ENCODE results near the gene PSMG2. TPM values are rescaled to one million over a fixed set of nuclear protein-coding genes. Genes with fewer than 3 reads are reported as not detected.

The PSMG2 gene
- total RNA-seq, 2 donors from 2014 or later, result 43.8 to 45.9 TPM

DNA sequence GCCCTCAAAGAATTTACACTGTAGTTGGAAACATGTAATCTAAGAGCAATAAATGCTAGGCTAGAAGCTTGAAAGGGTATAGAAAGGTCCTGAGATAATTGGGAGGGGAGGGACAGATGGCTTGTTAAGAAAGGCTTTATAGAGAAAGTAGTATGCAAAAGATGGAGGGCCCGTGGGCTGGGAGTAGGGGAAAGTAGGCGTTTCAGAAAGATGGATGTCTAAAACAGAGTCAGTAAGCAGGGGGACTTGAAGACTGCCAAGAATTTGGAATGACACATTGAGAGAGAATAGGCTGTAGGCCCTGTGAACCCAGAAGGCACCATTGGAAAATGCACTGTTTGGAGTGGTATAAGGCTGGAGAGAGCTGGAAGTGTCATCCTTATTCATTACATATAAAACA, 822 bp downstream of the PSMG2 start:
- intact Hi-C loops (cut with DNase I), result no loop called here
- ATAC-seq (no peak), DNase-seq (no peak)

DNA sequence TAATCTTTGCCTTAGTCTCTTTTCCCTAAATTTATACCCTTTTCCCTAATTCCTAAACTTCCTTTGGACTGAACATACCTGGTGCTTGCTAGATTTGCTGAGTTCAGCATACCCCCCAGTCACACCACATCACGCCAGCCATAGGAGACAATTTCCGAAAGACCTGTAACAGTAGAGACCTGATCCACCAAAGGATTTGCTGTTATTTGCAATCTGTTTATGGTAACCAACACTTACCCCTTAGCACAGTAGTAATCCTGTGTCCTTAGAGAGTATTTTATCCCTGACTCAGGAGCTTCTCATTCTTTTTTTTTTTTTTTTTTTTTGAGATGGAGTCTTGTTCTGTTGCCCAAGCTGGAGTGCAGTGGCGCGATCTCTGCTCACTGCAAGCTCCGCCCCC, 8.6 kb downstream of the PSMG2 start:
- ATAC-seq, result peak in 1 of 2 donors; percentile 41

DNA sequence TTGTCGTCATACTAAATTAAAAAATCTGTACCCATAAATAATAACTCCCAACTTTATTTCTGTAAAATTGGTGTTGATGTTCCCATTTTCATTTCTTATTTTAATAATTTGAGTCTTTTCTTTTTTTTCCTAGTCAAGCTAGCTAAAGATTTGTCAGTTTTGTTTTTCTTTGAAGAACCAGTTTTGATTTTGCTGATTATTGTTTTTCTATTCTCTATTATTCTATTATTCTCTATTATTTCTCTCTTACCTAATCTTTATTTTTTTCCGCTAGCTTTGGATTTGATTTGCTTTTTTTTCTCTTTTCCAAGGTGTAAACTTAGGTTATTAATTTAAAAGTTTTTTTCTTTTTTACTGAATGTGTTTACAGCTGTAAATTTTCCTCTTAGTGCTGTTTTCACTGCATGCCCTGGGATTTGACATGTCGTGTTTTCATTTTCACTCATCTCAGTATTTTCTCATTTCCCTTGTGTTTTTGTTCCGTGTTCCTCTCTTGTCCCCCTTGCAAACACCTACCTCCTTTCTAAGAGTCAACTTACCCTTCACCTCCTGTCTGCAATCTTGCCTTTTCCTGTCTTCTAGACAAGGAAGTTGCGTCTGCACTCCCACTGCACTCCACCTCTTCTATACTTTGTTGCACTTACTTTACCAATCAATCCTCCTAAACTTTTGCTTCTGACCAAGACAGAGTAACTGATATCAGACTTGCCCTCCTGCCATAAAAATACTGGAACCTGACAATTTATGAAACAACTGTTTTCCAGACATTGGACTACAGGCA, 18.8 kb downstream of the PSMG2 start:
- DNase-seq (no peak), ATAC-seq (no peak)
- intact Hi-C loops (cut with DNase I), result no loop called here

More for the DNA sequence above, 8.6 kb downstream of the PSMG2 start:
- DNase-seq, result no peak
- intact Hi-C loops (cut with DNase I), result no loop called here

DNA sequence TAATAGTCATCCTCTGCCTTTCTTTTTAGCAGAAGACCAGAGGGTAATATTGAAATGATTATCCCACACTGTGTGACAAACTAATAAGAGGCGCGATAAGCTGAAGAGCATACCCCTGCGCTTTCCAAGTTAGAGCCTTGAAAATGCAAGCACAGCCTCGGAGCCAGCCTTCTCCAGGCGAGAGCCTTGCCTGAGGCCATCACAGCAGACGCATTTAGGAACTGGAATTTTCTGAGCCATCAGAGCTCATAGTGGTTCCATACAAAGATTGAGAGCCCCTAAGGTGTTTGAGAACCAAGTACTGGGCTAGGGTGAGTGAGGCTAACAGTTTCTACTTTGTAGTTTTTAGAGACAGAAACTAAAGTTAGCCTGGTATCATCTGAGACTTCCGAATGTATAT, 19.9 kb downstream of the PSMG2 start:
- DNase-seq, result no peak
- no peak for ATAC-seq
- intact Hi-C loops (cut with DNase I), result no loop called here

DNA sequence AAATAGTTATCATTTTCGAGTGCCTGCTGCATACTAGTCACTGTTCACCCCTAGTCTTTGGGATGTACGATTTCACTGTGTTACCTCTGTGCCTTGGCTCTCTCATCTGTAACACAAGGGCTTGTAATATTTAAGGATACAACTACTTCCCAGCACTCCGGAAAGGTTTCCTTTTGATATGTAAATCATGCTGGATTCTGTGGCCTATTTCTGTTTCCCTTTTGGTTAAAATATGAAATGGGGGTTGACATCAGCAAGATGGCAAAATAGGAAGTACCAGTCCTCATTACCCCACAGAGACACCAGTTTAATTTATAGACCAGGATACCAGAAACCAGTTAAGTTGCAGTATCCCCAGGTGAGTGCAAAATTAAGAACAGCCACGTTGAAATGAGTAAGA, 23.5 kb downstream of the PSMG2 start:
- intact Hi-C loops (cut with DNase I), result loop anchor here in 1 of 2 donors (2.0 kb wide), 1 partner anchor 208 kb away; no protein-coding TSS in a partner anchor
- DNase-seq, result no peak
- ATAC-seq, result no peak

DNA sequence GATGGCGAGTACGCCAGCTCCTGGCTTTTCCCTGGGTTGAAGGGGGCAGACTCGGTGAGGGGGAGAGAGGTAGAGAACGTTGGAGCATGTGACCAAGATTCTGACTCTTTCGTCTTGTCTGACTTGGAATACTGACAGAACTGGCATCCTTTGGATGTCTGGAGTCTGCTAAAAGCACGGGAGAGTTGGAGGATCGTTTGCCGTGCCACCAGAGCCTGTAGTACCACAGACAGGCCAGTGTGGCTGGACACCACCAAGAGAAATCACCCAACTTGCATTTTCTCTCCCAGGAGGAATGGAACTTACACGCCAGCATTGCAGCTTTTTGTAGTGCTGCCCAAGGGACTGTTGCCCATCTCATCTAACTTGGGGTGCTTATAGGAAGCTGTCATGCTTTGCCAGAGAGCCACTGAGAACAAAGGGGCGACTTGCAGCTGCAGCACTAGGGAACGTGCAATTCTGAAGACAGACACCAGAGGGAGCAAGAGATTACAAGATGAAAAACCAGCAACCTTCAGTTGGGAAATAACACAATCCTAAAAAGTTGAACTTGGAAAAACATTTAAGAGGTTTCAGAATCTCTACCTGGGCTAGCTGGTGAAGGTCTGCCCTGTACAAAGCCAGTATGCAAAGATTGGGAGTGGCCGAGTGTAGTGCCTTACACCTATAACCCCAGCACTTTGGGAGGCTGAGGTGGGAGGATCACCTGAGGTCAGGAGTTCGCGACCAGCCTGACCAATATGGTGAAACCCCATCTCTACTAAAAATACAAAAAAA, 24.1 kb downstream of the PSMG2 start:
- DNase-seq (no peak), ATAC-seq (peak; percentile 50 to 57)
- intact Hi-C loops (cut with DNase I), result loop anchor here (1.0 to 2.0 kb wide), 2 partner anchors 207 to 208 kb away; no protein-coding TSS in a partner anchor

DNA sequence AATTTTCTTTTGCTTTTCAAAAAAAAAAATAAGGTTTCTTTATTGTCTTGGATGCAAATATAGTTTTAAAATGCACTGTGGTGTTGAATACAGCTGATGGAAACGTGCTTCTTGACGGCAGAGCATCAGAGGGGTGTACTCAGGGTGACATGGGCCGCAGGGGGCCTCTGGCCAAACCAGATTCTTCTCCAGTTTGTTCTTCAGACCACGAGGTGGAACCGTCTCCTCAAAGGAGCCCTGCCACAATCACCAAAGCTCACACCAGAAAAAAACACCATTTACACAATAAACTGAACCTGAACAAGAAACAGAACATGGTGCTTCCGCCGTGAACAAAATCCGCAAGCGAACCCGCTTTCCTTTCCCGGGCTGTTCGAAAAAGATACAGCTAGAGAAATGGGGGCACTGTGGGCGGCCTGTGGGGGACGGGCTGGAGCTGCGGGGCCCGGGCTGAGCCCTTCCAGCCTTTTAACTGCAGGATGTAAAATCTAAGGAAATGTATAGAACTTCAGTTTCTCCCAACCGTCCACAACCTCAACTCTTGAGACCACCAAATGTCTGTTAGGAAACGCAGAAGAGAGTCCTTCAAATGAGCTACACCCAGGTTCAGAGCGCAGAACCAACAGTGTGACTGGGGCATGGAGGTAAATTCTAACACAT, 34.5 kb downstream of the PSMG2 start:
- no peak for ATAC-seq
- no peak for DNase-seq
- intact Hi-C loops (cut with DNase I), result no loop called here

DNA sequence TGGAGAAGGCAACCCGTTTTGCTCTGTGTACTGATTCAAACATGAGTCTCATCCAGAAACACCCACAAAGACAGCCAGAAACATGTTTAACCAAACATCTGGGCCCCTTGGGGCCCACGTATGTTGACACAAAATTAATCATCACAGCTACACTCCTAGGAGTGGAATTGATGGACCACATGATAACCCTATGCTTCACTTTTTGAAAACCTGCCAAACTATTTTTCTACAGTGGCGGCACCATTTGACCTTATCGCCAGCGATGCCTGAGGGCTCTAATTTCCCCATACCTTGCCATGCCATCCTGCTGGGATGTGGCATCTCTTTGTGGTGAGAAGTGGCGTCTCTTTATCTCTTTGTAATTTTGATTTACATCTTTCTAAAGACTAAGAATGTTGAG, 38.5 kb downstream of the PSMG2 start:
- DNase-seq, result no peak
- no peak for ATAC-seq
- intact Hi-C loops (cut with DNase I), result loop anchor here in 1 of 2 donors (5.0 kb wide), 1 partner anchor 191 kb away; no protein-coding TSS in a partner anchor

DNA sequence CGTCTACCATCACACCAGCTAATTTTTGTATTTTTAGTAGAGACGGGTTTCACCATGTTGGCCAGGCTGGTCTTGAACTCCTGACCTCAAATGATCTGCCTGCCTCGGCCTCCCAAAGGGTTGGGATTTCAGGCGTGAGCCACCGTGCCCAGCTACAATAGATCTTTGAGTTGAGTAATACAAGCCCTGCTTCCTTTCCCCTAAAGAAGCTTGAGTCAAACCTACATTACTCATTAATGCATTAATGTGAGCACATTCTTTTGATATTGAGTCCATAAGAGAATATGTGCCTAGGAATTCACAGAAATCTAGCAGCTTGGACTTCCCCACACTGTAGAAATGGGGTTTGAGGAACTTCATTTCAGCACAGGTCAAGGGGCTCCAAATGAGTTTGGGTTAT, 39.6 kb downstream of the PSMG2 start:
- intact Hi-C loops (cut with DNase I), result loop anchor here in 1 of 2 donors (5.0 kb wide), 1 partner anchor 190 kb away; no protein-coding TSS in a partner anchor
- DNase-seq (no peak), ATAC-seq (no peak)

DNA sequence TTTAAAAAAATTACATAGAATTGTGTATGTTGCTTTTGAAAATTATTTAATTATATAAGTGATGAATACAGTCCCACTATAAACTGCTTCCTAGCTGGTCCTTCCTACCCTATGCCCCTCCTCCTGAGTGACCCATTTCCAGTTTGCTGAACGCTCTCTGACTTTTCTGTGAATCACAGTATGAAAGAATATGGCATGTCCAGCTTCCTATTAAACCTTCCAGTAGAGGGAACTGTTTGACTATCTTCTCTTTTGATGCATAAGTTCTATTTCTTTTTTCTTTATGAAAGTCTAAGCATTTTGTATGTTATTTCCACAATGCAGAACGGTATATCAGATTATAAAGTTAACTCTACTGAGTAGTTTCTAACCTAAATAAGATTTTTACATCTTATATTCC, 41.3 kb downstream of the PSMG2 start:
- peak; percentile 71 to 81 for ATAC-seq
- intact Hi-C loops (cut with DNase I), result loop anchor here in 1 of 2 donors (5.0 kb wide), 1 partner anchor 188 kb away; no protein-coding TSS in a partner anchor
- no peak for DNase-seq

DNA sequence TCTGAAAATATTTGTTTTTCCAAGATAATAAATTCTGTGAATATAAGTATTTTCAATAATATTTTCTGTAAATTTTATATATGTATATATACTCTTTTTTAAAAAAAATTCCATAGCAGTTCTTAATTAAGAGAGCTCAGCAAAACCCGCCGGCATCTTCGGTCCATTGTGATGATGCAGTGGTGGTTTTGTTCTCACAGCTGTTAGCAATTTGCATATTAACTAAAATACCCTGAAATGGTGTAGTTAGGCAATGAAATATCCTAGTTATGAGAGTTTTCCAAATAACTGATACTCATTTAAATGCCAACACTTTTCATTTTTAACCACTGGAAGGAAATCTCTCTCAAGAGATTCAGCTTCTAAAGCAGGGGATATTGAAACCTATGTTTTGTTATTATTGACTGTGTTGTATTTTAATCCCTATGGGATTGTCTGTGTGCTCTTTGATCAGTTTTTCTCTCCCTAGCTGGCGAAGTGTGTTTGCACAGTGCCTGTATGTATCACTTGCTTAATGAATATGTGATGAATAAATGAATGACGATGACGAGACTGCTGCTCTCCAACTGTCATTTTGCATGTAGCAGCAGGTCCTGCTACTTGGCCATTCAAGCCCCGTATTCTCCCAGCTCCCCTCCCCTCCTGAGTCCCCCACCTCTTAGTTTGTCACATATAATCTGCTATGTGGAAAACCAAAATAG, 42.4 kb downstream of the PSMG2 start:
- DNase-seq (no peak), ATAC-seq (no peak)
- intact Hi-C loops (cut with DNase I), result no loop called here

DNA sequence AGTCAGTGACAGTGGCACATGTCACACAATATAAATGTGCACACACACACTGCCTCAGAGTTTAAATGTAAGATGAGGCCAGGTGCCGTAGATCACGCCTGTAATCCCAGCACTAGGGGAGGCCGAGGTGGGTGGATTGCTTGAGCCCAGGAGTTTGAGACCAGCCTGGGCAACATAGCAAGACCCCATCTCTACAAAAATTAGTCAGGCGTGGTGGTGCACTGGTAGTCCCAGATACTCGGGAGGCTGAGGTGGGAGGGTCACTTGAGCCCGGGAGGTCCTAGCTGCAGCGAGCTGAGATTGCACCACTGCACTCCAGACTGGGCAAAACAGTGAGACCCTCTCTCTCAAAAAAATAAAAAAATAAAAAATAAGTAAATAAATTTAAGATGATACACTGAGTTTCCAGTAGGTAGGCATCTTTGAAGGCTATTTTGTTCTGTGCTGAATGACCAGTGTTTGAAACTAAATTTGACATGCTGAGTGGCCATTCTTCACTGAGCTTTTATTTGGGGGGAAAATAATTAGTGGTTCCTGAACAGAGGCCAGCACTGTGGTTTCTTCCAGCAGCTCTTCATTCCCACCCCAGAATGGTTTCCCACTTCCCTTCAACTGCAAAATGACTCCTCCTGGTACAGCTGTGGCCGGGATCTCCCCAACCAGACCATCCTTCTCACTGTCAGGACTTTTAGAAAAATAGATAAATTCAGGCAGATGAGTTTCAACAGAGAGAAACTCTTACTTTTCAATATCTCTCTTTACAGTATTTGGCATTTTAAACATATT, 44.9 kb downstream of the PSMG2 start:
- ATAC-seq (no peak), DNase-seq (no peak)
- intact Hi-C loops (cut with DNase I), result no loop called here

DNA sequence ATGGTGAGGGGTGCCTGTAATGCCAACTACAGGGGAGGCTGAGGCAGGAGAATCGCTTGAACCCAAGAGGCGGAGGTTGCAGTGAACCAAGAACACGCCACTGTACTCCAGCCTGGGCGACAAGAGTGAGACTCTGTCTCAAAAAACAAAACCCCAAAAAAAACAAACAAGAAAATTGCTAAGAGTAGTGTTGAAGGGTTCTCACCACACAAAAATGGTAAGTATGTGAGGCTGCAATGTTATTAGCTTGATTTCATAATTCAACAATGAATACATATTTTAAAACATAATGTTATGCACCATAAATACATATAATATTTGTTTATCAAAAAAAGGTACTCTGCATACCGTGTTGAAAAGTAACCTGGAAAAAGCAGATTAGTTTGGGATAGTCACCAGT, 45.8 kb downstream of the PSMG2 start:
- intact Hi-C loops (cut with DNase I), result no loop called here
- DNase-seq (no peak), ATAC-seq (no peak)

DNA sequence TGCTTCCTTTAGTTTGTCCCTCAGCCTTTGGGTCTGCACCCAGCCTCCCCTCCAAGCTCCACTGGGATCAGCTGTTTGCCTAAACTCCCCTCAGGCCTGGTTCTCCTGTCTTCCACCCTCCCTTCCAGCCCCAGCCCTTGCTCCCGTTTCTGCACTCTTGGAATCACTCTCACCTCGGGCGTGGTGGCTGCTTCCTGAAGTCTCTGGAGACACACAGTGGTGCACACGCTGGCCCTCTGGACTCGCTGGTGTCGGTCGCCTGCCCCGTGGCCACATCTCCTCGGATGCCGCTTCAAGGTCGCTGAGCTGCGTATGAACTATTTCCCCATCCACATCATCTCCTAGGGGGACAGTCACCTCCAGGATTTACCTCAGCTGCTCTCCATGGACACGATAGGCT, 46.3 kb downstream of the PSMG2 start:
- DNase-seq, result no peak
- intact Hi-C loops (cut with DNase I), result no loop called here
- no peak for ATAC-seq

DNA sequence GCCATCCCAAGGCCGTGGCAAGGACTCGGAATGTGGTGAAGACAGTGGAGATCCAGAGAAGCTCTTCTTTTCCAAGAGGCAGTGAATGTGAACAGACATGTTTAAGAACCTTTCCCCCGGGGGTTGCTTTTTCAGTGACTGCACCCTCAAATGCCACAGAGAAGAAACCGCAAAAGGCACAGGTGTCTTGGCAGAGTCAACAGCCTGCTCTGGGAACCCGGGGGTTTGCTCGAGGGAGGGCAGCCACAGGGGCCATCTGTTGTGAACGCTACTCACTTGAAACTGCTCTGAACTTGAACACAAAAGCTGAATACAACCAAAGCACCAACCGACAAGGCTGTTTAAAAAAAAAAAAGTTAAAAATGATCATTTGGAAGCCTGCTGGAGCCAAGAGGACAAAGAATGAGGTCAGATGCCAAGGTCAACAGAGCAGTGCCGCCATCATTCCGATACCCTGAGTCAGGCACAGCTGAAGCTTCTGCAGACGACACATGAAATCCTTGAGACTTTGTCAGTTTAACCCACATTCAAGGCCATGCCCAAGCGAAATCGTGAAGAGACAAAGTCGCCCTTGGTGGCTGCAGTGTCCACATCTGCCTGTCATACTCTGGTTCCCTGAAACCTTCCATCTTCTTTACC, 47.4 kb downstream of the PSMG2 start:
- DNase-seq (no peak), ATAC-seq (no peak)
- intact Hi-C loops (cut with DNase I), result no loop called here

DNA sequence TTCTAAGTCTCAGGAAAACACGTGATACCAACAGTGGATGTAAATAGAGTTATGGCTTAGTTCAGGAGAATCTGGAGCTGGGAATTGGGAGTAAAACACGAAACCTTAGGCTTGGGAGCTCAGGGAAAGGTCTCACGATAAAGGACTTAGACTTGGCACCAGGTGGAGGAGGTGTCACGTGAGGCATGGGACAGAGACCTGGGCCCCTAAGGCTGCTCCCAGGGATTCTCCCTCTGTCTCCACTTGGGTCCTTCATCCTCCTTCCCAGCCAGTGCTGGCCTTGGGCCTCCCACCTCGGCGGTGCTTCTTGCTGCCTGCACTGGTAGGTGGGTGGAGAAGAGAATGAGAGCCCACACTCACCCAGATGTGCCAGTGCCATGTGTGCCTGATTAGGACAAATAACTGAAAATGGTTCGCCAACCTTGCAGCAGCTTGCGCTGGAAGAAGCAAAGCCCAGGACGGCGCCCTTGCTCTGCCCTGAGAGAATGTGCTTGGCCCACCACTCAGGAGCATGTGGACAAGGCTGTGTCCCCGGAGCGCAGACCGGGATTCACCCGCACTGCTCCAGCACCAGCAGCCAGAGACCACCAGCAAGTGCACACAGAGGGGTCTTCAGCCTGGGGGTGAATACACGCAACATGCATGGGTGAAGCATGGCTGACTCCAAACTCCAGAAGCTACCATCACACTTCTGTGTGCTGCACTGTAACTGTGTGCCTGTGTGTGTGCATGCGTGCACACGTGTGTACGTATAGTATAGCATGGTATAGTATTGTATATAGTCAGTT, 48.1 kb downstream of the PSMG2 start:
- ATAC-seq (no peak), DNase-seq (no peak)
- intact Hi-C loops (cut with DNase I), result no loop called here

DNA sequence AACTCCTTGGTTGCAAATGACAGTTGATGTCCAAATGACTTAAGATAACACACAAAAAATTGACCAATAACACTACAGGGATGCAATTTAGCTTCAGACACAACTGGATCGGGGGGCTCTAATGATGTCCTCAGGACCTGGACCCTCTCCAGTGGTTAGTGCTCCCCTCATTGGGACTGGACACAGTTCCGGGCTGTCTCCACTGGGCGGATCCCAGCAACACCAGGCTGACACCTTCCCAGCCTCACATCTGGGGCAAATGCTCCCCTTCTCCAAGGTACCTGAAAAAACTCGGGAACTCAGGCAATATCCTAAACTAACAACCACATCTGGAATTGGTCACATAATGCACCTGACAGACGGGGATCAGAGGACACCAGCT, 48.7 kb downstream of the PSMG2 start:
- intact Hi-C loops (cut with DNase I), result no loop called here
- DNase-seq, result no peak
- ATAC-seq, result no peak
